Measurements from ENCODE around the gene TRHDE. TPM values are rescaled to one million over a fixed set of nuclear protein-coding genes. Genes with fewer than 3 reads are reported as not detected.

Gene TRHDE
- total and polyA plus RNA-seq, 2 donors (not counting 3 experiments of a cell fraction or from before 2014, with no cell fraction given) = not detected

DNA sequence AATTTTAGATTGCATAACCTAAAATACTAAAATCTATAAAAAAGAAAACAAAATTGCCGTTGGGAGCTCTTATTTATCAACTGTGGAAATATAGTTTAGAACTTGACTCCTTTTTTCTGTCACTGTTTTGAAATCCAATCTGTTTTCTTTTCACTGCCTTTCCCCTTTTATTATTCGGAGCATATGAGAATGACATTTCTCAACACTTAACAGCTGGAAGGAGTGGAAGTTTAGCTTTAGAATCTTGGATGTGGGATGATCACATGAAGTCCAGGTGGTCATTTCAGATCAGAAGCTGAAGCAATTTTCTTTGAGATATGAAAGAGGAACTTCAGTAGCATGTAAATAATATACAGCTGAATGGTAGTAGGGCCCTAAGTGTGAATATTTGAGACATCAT, 16.7 kb downstream of the TRHDE start:
- intact Hi-C loops (cut with micrococcal nuclease) (no loop called here), dilution Hi-C loops (cut with MboI; ENCODE audit: extremely low pct_ligation_motif_present, low sequenced_read_pairs) (no loop called here)
- no peak overlapping the region for H3K4me3 ChIP-seq (replicated peaks in 1 of 3; ENCODE audit: insufficient read depth in 1 of 3, low read depth in 1 of 3, low read length in 3 of 3)
- H3K4me1 ChIP-seq (ENCODE audit: control insufficient read depth, extremely low read depth, insufficient read depth, low read length) = no peaks in the 10 kb centered on the region
- ChIA-PET CTCF (no interaction called here), POLR2A (no interaction called here)
- peaks cover 4% of the 10 kb centered on the region for H3K9me3 ChIP-seq (replicated peaks; ENCODE audit: control insufficient read depth, insufficient read depth, low read length)
- H2AFZ ChIP-seq (ENCODE audit: low read depth, low read length) = no peak overlapping the region
- no peak overlapping the region for H3K9ac ChIP-seq (replicated peaks; ENCODE audit: extremely low read depth, insufficient read depth, low read length)
- no peaks in the 10 kb centered on the region for H3K27me3 ChIP-seq (ENCODE audit: control insufficient read depth in 2 of 2, insufficient read depth in 2 of 2, low read length in 2 of 2)
- no peaks in the 10 kb centered on the region for H3K36me3 ChIP-seq (ENCODE audit: control insufficient read depth in 2 of 2, extremely low read depth in 1 of 2, insufficient read depth in 2 of 2, low read length in 2 of 2)
- no peak for TF ChIP-seq GATA2 (IDR thresholded peaks at IDR 0.05; ENCODE audit: insufficient read depth, insufficient read length, low read depth, low read length)
- TF ChIP-seq POLR2A (IDR thresholded peaks at IDR 0.05; ENCODE audit: low read depth, low read length) = no peak
- TF ChIP-seq, protein P1, sequence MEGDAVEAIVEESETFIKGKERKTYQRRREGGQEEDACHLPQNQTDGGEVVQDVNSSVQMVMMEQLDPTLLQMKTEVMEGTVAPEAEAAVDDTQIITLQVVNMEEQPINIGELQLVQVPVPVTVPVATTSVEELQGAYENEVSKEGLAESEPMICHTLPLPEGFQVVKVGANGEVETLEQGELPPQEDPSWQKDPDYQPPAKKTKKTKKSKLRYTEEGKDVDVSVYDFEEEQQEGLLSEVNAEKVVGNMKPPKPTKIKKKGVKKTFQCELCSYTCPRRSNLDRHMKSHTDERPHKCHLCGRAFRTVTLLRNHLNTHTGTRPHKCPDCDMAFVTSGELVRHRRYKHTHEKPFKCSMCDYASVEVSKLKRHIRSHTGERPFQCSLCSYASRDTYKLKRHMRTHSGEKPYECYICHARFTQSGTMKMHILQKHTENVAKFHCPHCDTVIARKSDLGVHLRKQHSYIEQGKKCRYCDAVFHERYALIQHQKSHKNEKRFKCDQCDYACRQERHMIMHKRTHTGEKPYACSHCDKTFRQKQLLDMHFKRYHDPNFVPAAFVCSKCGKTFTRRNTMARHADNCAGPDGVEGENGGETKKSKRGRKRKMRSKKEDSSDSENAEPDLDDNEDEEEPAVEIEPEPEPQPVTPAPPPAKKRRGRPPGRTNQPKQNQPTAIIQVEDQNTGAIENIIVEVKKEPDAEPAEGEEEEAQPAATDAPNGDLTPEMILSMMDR (IDR thresholded peaks at IDR 0.05; ENCODE audit: extremely low read depth in 1 of 2, insufficient read depth in 1 of 2, low read depth in 1 of 2, low read length in 2 of 2) = no peak
- TF ChIP-seq, protein P2, sequence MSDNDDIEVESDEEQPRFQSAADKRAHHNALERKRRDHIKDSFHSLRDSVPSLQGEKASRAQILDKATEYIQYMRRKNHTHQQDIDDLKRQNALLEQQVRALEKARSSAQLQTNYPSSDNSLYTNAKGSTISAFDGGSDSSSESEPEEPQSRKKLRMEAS (IDR thresholded peaks at IDR 0.05; ENCODE audit: insufficient read depth, insufficient read length) = no peak
- TF ChIP-seq MYC (IDR thresholded peaks at IDR 0.05; ENCODE audit: low read depth, low read length) = no peak
- no peak for TF ChIP-seq EZH2 (IDR thresholded peaks at IDR 0.05; ENCODE audit: borderline replicate concordance, low read depth, low read length, severe bottlenecking)
- H4K20me1 ChIP-seq (replicated peaks; ENCODE audit: control insufficient read depth, extremely low read depth, insufficient read depth, low read length) = no peaks in the 10 kb centered on the region
- no peak overlapping the region for H3K4me2 ChIP-seq (ENCODE audit: insufficient read depth, low read length)
- H3K79me2 ChIP-seq (ENCODE audit: control insufficient read depth, insufficient read depth, low read length) = no peaks in the 10 kb centered on the region
- H3K27ac ChIP-seq (ENCODE audit: insufficient read depth, low read depth, low read length) = no peak overlapping the region
- DNase-seq (ENCODE audit: low read depth, low spot score) (no peak), FAIRE-seq (no peak)
- no peaks in the 10 kb centered on the region for H3K9me1 ChIP-seq (replicated peaks; ENCODE audit: control insufficient read depth, extremely low read depth, insufficient read depth, low read length)
- BruUV-seq (replicated peaks) = no TSS peak

DNA sequence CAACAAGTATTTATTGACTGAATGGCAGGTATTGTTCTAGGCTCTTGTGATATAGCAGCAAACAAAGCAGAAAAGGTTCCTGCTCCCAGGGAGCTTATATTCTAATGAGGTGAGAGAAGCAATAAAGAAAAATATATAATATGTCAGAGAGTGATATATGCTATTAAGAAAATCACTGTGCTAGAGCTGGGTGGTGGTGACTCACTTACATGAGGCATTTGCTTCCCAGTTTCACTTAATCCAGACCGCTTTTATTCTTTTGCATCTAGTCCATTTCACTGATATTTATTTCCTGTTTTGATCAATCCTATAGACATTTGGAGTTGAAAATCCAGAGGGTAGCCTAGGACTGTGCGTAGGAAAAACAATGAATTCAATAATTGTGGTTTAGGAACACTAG, 17.5 kb downstream of the TRHDE start:
- dilution Hi-C loops (cut with MboI; ENCODE audit: extremely low pct_ligation_motif_present, low sequenced_read_pairs) (no loop called here), intact Hi-C loops (cut with micrococcal nuclease) (no loop called here)
- no peak overlapping the region for H3K27ac ChIP-seq (ENCODE audit: insufficient read depth, low read depth, low read length)
- no peaks in the 10 kb centered on the region for H3K79me2 ChIP-seq (ENCODE audit: control insufficient read depth, insufficient read depth, low read length)
- H3K4me3 ChIP-seq (replicated peaks in 1 of 3; ENCODE audit: insufficient read depth in 1 of 3, low read depth in 1 of 3, low read length in 3 of 3) = no peak overlapping the region
- no peaks in the 10 kb centered on the region for H3K27me3 ChIP-seq (ENCODE audit: control insufficient read depth in 2 of 2, insufficient read depth in 2 of 2, low read length in 2 of 2)
- no peaks in the 10 kb centered on the region for H4K20me1 ChIP-seq (replicated peaks; ENCODE audit: control insufficient read depth, extremely low read depth, insufficient read depth, low read length)
- H3K9ac ChIP-seq (replicated peaks; ENCODE audit: extremely low read depth, insufficient read depth, low read length) = no peak overlapping the region
- ChIA-PET POLR2A (no interaction called here), CTCF (no interaction called here)
- FAIRE-seq (no peak), DNase-seq (ENCODE audit: low read depth, low spot score) (no peak)
- no peaks in the 10 kb centered on the region for H3K9me1 ChIP-seq (replicated peaks; ENCODE audit: control insufficient read depth, extremely low read depth, insufficient read depth, low read length)
- H3K9me3 ChIP-seq (replicated peaks; ENCODE audit: control insufficient read depth, insufficient read depth, low read length) = peaks cover 4% of the 10 kb centered on the region
- no peak overlapping the region for H2AFZ ChIP-seq (ENCODE audit: low read depth, low read length)
- no peaks in the 10 kb centered on the region for H3K4me1 ChIP-seq (ENCODE audit: control insufficient read depth, extremely low read depth, insufficient read depth, low read length)
- no TSS peak for BruUV-seq (replicated peaks)
- no peak overlapping the region for H3K4me2 ChIP-seq (ENCODE audit: insufficient read depth, low read length)
- H3K36me3 ChIP-seq (ENCODE audit: control insufficient read depth in 2 of 2, extremely low read depth in 1 of 2, insufficient read depth in 2 of 2, low read length in 2 of 2) = no peaks in the 10 kb centered on the region
- TF ChIP-seq, protein P2 (IDR thresholded peaks at IDR 0.05; ENCODE audit: insufficient read depth, insufficient read length) = no peak
- TF ChIP-seq POLR2AphosphoS5 (IDR thresholded peaks at IDR 0.05; ENCODE audit: insufficient read depth, low read depth, low read length) (no peak), GATA2 (IDR thresholded peaks at IDR 0.05; ENCODE audit: insufficient read depth, insufficient read length, low read depth, low read length) (no peak), EZH2 (IDR thresholded peaks at IDR 0.05; ENCODE audit: borderline replicate concordance, low read depth, low read length, severe bottlenecking) (no peak), JUN (IDR thresholded peaks at IDR 0.05; ENCODE audit: borderline replicate concordance, insufficient read depth, insufficient read length, low read depth) (no peak), POLR2A (IDR thresholded peaks at IDR 0.05; ENCODE audit: low read depth, low read length) (no peak), FOS (IDR thresholded peaks at IDR 0.05; ENCODE audit: borderline replicate concordance, insufficient read depth, low read length) (no peak), MYC (IDR thresholded peaks at IDR 0.05; ENCODE audit: low read depth, low read length) (no peak)
- TF ChIP-seq, protein P1 (IDR thresholded peaks at IDR 0.05; ENCODE audit: extremely low read depth in 1 of 2, insufficient read depth in 1 of 2, low read depth in 1 of 2, low read length in 2 of 2) = no peak
